GM18519 (cell line): ENCODE data around the gene CCR6.
"Not testable (repeated sequence)": the region's sequence is repeated elsewhere in the genome, so short reads cannot be mapped to it uniquely, and the experiment has no call there.

Experiments used
- ATAC-seq: cut with Tn5 transposase; IDR thresholded peaks from one replicate; pipeline ENCODE4 v1.9.1; 2021; ENCODE audit warnings: mild to moderate bottlenecking, moderate library complexity; ENCODE audit not compliant: unreplicated experiment, low FRiP score

CCR6 gene

GRCh38 chr6:167122827-167123657, at the start of gene CCR6:
CCR6 (plus strand) TSS chr6:167123096; CDS start chr6:167136135, 13,039 bp downstream.
- ATAC-seq, result no peak

- ATAC-seq, result no peak
These were observed 49.1 kb upstream of the CCR6 start for GRCh38 chr6:167073679-167074274.

GRCh38 chr6:167077241-167077932, 45.5 kb upstream of the CCR6 start:
- no peak for ATAC-seq

- no peak for ATAC-seq
These were observed 44.2 kb upstream of the CCR6 start for GRCh38 chr6:167078745-167079144.

GRCh38 chr6:167079853-167080297, 43.0 kb upstream of the CCR6 start:
- ATAC-seq, result peak; percentile 98

- no peak for ATAC-seq
These were observed 35.0 kb upstream of the CCR6 start for GRCh38 chr6:167087857-167088354.

GRCh38 chr6:167088741-167089140, 34.2 kb upstream of the CCR6 start:
- not testable (repeated sequence) for ATAC-seq

GRCh38 chr6:167089243-167090142, 33.4 kb upstream of the CCR6 start:
- no peak for ATAC-seq

- ATAC-seq, result no peak
These were observed 32.7 kb upstream of the CCR6 start for GRCh38 chr6:167090171-167090570.

- ATAC-seq, result no peak
These were observed 31.7 kb upstream of the CCR6 start for GRCh38 chr6:167091026-167091804.

- ATAC-seq, result no peak
These were observed 31.1 kb upstream of the CCR6 start for GRCh38 chr6:167091805-167092107.

GRCh38 chr6:167092672-167093339, 30.1 kb upstream of the CCR6 start:
- ATAC-seq, result no peak

- no peak for ATAC-seq
These were observed 29.4 kb upstream of the CCR6 start for GRCh38 chr6:167093406-167093921.

- no peak for ATAC-seq
These were observed 28.9 kb upstream of the CCR6 start for GRCh38 chr6:167093922-167094432.

- ATAC-seq, result no peak
These were observed 28.5 kb upstream of the CCR6 start for GRCh38 chr6:167094436-167094819.

- ATAC-seq, result peak; percentile 52
These were observed 27.9 kb upstream of the CCR6 start for GRCh38 chr6:167094820-167095637.

- ATAC-seq, result no peak
These were observed 27.0 kb upstream of the CCR6 start for GRCh38 chr6:167095888-167096287.

GRCh38 chr6:167096991-167097390, 25.9 kb upstream of the CCR6 start:
- no peak for ATAC-seq
